Fibroblast of peridontal ligament (primary cell): ENCODE measurements around the gene MCEMP1.

Source experiments
- DNase-seq: peaks from one replicate; pipeline ENCODE4 v3.0.0-alpha.2; 2010; ENCODE audit errors: extremely low read depth

The MCEMP1 gene

GRCh38 chr19:7670790-7671189, 6.1 kb upstream of the MCEMP1 start:
- no peak for DNase-seq

- DNase-seq, result no peak
Observed at GRCh38 chr19:7672522-7672921, 4.4 kb upstream of the MCEMP1 start.

- peak; percentile 79 for DNase-seq
Observed at GRCh38 chr19:7674010-7675005, 2.6 kb upstream of the MCEMP1 start.

DNA sequence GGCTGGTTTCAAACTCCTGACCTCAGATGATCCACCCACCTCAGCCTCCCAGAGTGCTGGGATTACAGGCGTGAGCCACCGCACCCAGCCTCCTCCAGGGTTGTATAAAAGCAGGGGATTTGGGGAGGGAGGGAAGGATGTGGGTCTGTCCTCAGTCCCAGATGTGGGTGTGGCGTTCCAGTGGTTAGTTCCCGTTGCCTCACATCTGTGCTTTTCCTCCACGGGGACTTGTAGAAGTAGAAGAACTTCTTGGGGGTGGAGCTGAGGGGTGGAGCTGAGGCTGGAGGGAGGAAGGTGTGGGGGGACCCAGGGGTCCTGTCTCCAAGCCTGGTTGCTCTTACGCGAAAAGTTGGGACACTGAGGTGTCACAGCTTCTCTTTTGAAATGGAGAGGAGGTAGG, 514 bp upstream of the MCEMP1 start:
- no peak for DNase-seq

DNA sequence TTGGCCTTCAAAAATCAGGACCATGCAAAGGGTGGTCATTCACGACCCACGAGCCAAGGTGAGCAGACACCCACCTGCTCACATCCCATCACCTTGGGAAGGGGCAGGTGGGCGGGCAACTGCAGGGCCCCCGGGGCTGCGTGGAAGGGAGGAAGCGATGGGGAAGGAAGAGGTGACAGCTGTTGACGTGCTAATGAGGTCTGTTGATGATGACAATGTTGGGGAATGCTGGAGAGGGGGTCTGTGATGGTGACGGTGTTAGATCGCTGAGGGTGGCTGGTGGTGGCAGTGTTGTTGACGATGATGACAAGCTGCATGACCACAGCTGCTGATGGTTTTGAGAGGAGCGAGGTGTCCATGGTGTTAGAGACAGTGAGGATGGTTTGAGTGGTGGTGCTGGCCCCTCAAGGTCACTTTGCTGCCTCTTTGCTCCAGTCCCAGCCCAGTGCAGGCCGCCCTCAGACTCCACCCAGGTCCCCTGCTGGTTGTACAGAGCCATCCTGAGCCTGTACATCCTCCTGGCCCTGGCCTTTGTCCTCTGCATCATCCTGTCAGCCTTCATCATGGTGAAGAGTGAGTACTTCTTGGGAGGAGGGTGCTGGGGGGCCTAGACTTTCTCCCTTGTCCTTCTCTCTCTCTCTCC, 900 bp downstream of the MCEMP1 start:
- no peak for DNase-seq

GRCh38 chr19:7678971-7679751, 2.3 kb downstream of the MCEMP1 start:
- no peak for DNase-seq

DNA sequence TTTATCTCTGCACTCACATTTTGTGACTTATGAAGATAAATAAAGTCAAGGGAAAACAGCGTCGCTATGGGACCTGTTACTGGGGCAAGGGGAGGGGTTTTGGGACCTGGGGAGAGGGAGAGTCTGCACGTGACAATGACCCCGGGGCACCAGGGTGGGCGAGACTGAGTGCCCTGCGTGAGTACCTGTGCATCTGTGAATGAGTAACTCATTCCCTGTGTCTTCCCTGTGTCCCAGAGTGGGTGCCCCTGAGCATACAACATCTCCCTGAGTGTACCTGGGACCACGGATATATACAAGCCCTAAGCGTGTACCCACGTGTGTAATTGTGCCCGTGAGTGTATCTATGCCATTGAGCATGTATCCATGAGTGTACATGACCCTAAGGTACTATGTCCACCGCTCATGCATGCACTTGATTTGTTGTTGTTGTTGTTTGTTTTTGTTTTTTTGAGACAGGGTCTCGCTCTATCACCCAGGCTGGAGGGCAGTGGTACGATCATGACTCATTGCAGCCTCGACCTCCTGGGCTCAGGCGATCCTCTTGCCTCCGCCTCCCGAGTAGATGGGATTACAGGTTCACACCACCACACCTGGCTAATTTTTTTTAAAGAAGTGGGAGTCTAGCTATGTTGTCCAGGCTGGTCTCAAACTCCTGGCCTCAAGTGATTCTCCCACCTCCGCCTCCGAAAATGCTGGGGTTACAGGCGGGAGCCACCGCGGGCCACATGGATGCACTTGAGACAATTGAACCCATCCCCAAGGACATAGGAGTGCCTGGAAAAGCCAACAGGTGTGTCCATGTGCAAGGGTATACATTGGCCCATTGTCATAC, 3.1 kb downstream of the MCEMP1 start:
- DNase-seq, result no peak

- peak; percentile 59 for DNase-seq
Observed at GRCh38 chr19:7680606-7681339, 3.9 kb downstream of the MCEMP1 start, which contains the start of gene TRAPPC5. TSS of gene TRAPPC5 (plus strand) at chr19:7680833. CDS start at chr19:7682254, 1,421 bp downstream.

GRCh38 chr19:7681340-7682174, 4.7 kb downstream of the MCEMP1 start:
- DNase-seq, result peak; percentile 68

- DNase-seq, result no peak
Observed at GRCh38 chr19:7682175-7682855, 5.4 kb downstream of the MCEMP1 start.

- DNase-seq, result no peak
Observed at GRCh38 chr19:7685546-7686445, 8.9 kb downstream of the MCEMP1 start.

DNA sequence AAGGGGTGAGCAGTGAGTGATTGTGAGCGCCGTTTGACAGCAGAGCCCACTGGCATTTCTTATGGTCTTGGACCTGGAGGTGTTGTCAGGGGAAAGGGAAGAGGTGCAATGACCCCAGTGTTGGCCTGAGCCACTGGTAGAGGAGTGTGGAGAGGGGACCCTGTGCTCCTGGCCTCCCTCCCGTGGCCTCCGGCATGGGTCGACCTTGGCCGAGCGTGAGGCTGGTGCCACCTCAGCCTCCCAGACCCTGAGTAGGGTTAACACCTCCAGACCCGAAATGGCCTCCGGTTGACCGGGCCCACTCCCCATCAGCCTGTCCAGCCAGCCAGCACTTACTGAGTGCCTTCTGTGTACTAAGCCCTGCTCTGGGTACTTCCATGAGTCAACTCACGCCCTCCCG, 10.3 kb downstream of the MCEMP1 start:
- no peak for DNase-seq

DNA sequence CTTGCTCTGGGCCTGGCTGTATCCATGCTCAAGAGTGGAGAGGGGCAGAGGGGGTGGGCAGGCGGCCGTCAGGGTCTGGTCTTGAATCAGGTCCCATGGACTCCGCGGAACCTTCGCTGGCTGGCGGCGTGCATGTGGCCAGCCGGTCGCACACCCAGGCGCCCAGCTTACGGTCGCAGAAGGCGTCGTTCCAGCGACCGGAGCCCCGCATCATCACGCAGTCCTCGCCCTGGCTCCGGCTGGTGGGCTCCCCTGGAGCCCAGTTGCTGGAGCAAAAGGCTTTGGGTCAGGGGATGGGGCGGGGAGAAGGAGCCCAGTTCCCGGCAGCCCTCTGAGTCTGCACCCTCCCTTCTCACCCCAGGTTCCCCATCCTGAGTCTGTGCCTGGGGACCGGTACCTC, 12.3 kb downstream of the MCEMP1 start:
- DNase-seq, result no peak

- no peak for DNase-seq
Observed at GRCh38 chr19:7690779-7691258, 13.9 kb downstream of the MCEMP1 start.

- DNase-seq, result no peak
Observed at GRCh38 chr19:7691497-7691896, 14.6 kb downstream of the MCEMP1 start.

DNA sequence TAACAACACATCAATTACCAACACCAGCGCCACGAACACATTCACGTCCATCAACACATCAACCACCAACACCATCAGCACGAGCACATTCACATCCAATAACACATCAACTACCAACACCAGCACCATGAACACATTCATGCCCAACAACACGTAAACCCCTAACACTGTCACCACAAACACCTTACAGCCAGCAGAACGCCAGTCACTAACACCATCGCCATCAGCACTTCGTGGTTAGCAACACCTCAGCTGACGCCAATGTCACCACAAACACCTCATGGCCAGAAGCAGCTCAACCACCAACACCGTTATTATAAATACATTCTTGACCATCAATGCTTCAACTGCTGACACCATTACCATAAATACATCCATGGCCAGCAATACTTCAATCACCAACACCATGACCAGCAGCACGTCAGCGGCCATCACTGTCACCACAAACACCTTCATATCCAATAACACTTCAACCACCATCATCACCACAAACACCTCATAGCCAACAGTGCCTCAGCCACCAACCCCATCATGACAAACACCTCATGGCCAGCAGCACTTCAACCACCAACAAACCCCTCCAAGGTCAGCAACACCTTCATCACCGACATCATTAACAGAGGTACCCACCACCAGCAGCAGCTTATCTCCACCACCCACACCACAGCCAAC, 15.7 kb downstream of the MCEMP1 start:
- no peak for DNase-seq

DNA sequence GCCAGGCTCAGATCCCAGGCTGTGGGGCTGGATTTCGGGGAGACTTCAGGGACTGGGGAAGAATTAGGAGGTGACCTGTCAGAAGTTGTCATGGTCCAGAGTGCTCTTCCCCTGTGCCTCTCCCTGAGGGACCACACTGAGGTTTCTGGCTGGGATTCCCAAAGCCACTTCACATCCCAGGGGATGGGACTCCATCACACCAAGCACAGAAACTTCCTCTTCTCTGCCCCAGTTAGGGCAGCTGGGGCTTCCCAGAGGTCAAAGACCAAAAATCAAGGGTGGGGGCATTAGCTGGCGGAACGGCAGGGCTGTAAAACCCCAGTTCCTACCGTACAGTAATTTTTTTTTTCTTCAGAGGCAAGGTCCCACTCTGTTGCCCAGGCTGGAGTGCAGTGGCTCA, 17.6 kb downstream of the MCEMP1 start:
- no peak for DNase-seq
